Upper lobe of right lung (tissue), 1 donor: ENCODE data around the gene NCS1. TPM values are rescaled to one million over a fixed set of nuclear protein-coding genes. Genes with fewer than 3 reads are reported as not detected.

ENCODE experiments used
- ATAC-seq: fragments of 200-7000 bp; cut with Tn5 transposase; one replicate; pipeline ENCODE4 v1.9.1; 2020; ENCODE audit warnings: mild to moderate bottlenecking, moderate library complexity
- DNase-seq: peaks from one replicate; pipeline ENCODE4 v3.0.0-alpha.2; 2020
- H3K27ac ChIP-seq: fragments of 200-600 bp; one replicate; pipeline ENCODE4 v1.8.0; 2022
- H3K27me3 ChIP-seq: fragments of 200-600 bp; one replicate; pipeline ENCODE4 v1.8.0; 2022; ENCODE audit warnings: mild to moderate bottlenecking
- H3K36me3 ChIP-seq: fragments of 200-600 bp; one replicate; pipeline ENCODE4 v1.8.0; 2022
- H3K4me1 ChIP-seq: fragments of 200-600 bp; one replicate; pipeline ENCODE4 v1.8.0; 2022
- H3K4me3 ChIP-seq: fragments of 200-600 bp; one replicate; pipeline ENCODE4 v1.8.0; 2022; ENCODE audit warnings: mild to moderate bottlenecking
- H3K9me3 ChIP-seq: fragments of 200-600 bp; one replicate; pipeline ENCODE4 v1.8.0; 2022
- intact Hi-C: fragments of 100-400 bp; cut with DNase I; formaldehyde crosslinking; loops from one replicate; pipeline ENCODE4 v1.11.0; 2022
- total RNA-seq: library from RNA; stranded (reverse); fragmentation: NEBNext Ultra II Directional; extraction: Animal tissue kit (Norgen Biotek cat#: 25700); gene quantifications from one replicate; pipeline ENCODE4 v1.2.1, GENCODE V29; 2021
- TF ChIP-seq, protein P1 (sequence below): fragments of 200-600 bp; IDR thresholded peaks from one replicate; pipeline ENCODE4 v1.8.0; 2022; ENCODE audit warnings: antibody characterized with exemption
- donor health status: DM: no; HTN: yes; CAD: no; lungs with severe emphysema.

The NCS1 gene
- total RNA-seq, 1 donor from 2014 or later, result 5.7 TPM

DNA sequence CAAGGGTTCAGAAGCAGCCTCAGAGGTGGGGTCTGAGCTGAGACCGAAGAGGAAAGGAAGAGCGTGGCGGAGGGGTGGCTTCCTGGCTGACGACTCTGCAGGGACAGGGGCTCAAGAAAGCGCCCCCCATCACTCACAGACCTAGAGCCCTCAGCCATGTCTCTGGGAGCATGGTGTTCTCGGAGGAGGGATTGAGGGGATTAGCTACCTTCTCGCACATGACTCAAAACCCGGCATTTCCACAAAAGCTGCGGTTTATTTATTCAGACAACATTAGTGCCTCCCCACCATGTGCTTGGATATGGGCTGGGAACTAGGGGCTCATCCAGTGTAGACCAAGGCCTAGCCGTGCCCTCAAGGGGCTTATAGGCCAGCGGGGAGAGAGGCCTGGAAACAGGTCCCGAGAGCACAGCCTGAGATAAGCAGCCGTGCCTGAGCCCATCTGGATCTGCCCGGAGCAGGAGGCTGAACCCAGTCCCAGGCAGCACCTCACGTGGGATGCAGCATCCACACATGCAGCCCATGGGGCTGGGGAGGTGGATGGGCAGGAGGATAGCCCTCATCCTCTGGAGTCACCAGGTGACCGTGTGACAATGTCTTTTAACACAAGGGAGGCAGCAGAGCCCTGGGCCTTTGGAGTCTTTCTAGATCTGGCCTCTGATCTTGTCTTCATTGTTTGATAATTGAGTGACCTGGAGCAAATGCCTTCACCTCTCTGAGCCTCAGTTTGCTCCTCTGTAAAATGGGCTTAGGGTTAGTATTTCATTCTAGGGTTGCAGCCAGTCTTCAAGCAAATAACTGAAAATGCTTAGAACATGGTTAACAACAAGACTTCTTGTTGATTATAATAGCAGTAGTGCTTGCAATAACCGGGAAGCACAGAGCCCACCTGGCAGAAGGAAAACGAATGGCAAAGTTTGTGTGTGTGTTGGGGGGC, 92.5 kb downstream of the NCS1 start:
- H3K27ac ChIP-seq, result no peak overlapping the region
- TF ChIP-seq, protein P1, sequence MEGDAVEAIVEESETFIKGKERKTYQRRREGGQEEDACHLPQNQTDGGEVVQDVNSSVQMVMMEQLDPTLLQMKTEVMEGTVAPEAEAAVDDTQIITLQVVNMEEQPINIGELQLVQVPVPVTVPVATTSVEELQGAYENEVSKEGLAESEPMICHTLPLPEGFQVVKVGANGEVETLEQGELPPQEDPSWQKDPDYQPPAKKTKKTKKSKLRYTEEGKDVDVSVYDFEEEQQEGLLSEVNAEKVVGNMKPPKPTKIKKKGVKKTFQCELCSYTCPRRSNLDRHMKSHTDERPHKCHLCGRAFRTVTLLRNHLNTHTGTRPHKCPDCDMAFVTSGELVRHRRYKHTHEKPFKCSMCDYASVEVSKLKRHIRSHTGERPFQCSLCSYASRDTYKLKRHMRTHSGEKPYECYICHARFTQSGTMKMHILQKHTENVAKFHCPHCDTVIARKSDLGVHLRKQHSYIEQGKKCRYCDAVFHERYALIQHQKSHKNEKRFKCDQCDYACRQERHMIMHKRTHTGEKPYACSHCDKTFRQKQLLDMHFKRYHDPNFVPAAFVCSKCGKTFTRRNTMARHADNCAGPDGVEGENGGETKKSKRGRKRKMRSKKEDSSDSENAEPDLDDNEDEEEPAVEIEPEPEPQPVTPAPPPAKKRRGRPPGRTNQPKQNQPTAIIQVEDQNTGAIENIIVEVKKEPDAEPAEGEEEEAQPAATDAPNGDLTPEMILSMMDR, result no peak

DNA sequence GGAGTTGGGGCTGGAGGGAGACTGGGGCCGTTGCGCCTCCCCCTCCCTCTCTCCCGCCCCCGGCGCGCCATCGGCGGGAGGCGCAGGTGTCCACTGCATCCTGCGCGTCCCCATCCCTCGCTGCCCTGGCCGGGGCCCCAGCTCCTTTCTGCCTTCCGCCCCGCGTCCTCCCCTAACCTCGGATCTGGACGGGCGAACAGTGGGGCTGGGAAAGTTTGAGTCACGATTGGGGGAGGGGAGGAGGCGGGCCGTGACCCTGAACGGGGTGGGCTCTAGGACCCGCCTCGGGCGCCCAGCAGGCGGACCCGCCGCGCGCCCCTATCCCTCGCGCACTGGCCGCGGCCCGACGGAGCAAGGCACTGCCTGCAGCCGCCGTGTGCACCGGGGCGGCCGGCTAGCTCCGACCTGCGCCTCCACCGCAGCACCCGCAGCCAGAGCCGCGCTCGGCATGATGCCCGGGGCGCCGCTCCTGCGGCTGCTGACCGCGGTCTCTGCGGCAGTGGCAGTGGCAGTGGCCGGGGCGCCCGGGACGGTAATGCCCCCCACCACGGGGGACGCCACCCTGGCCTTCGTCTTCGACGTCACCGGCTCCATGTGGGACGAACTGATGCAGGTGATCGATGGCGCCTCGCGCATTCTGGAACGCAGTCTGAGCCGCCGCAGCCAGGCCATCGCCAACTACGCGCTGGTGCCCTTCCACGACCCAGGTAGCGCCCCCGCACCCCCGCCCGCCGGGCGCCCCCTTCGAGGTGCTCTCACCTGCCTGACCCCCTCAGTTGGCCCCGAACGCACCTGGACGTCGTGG, 93.4 kb downstream of the NCS1 start, which contains the start of gene HMCN2:
Gene HMCN2, plus strand, starts transcription at position 330 of the 805 bp plus-strand sequence. Its CDS starts 119 bp downstream, at position 449.
- intact Hi-C loops, result no loop called here
- no peaks in the 10 kb centered on the region for H3K9me3 ChIP-seq
- H3K36me3 ChIP-seq, result no peaks in the 10 kb centered on the region
- TF ChIP-seq, protein P1, result no peak
- H3K4me3 ChIP-seq, result peak within 1 kb of the TSS; percentile 32
- DNase-seq (no peak), ATAC-seq (peak; percentile 40)
- H3K27me3 ChIP-seq, result peaks cover 26% of the 10 kb centered on the region
- no peak within 1 kb of the TSS for H3K27ac ChIP-seq
- H3K4me1 ChIP-seq, result peaks cover 7% of the 10 kb centered on the region

More for the DNA sequence above, 92.5 kb downstream of the NCS1 start:
- intact Hi-C loops, result no loop called here
- Histone ChIP-seq H3K9me3 (no peaks in the 10 kb centered on the region), H3K36me3 (no peaks in the 10 kb centered on the region), H3K4me3 (no peak overlapping the region), H3K4me1 (peaks cover 7% of the 10 kb centered on the region), H3K27me3 (peaks cover 26% of the 10 kb centered on the region)
- no peak for ATAC-seq
- DNase-seq, result no peak

DNA sequence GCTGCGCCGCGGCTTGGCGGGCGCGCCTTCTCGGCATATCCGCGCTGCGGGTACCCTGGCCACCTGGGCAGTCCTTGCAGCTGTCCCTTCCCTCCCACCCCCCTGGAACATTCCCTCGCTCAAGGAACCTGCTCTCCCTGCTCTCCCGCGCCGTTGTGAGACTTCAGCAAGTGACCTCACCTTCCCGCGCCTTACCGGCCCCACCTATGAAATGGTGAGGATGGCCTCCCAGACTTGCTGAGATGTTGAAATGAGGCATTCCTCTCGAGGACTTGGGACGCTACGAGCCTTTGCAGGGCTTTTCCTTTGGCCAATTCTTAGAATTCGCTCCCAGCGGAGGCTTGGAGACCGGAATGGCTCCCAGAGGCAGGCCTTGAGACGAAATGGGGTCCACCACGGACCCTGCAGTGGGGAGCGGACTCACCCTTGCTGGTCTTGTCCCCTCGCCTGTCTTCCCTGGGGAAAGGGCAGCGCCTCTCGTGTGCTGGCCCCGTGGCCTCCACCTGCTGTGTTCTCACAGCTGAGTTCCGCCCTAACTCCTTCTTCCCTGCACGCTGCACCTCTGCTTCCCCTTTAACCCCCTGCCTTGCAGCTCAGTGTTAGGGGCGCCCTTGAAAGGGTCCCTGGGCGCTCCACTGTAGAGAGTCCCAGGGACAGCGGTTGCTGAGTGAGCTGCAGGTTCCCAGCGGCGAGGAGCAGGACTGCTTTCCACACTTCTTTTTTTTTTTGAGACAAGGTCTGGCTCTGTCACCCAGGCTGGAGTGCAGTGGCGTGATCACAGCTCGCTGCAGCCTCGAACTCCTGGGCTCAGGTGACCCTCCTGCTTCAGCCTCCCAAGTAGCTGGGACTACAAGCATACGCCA, 94.3 kb downstream of the NCS1 start:
- Histone ChIP-seq H3K27me3 (peaks cover 26% of the 10 kb centered on the region), H3K27ac (no peak overlapping the region), H3K4me1 (peaks cover 7% of the 10 kb centered on the region), H3K9me3 (no peaks in the 10 kb centered on the region), H3K4me3 (peak overlapping the region; percentile 32), H3K36me3 (no peaks in the 10 kb centered on the region)
- no peak for ATAC-seq
- no peak for DNase-seq
- TF ChIP-seq, protein P1, result no peak
- intact Hi-C loops, result no loop called here

DNA sequence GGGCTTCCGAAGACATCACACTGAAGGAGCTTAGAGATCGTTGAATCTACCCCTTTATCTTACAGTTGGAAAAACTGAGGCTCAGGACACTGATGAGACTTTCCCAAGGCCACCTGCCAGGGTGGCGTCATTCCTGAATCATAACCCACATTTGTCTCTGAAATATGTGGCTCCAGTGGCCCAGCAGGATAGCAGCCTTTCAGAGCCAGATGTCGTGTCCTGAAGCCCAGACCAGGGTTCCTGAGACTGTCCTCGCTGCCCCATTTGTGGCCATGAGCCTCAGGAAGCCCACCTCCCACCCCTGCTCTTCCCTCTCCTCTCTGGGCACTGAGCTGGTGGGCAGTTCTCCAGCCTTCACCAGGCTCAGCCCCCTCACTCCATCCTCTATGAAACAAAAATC, 95.7 kb downstream of the NCS1 start:
- peaks cover 25% of the 10 kb centered on the region for H3K27me3 ChIP-seq
- H3K9me3 ChIP-seq, result no peaks in the 10 kb centered on the region
- H3K4me3 ChIP-seq, result no peak overlapping the region
- intact Hi-C loops, result no loop called here
- TF ChIP-seq, protein P1, result no peak
- ATAC-seq (no peak), DNase-seq (no peak)
- peaks cover 7% of the 10 kb centered on the region for H3K4me1 ChIP-seq
- H3K27ac ChIP-seq, result no peak overlapping the region
- H3K36me3 ChIP-seq, result no peaks in the 10 kb centered on the region
